Osteocyte (in vitro differentiated cells): ENCODE results near the gene NHS. TPM values are rescaled to one million over a fixed set of nuclear protein-coding genes. Genes with fewer than 3 reads are reported as not detected.

Experiments
- DNase-seq: peaks from one replicate; pipeline ENCODE4 v3.0.0; 2021; ENCODE audit warnings: mixed read lengths; ENCODE audit not compliant: unreplicated experiment; ENCODE audit errors: extremely low spot score
- H3K27ac Mint-ChIP-seq: one replicate; pipeline ENCODE4 v1.8.0; 2021; ENCODE audit warnings: mild to moderate bottlenecking, mixed read lengths; ENCODE audit not compliant: unreplicated experiment
- H3K27me3 Mint-ChIP-seq: one replicate; pipeline ENCODE4 v1.8.0; 2021; ENCODE audit warnings: mixed read lengths; ENCODE audit not compliant: unreplicated experiment
- H3K36me3 Mint-ChIP-seq: one replicate; pipeline ENCODE4 v1.8.0; 2021; ENCODE audit warnings: mixed read lengths; ENCODE audit not compliant: unreplicated experiment
- H3K4me1 Mint-ChIP-seq: one replicate; pipeline ENCODE4 v1.8.0; 2021; ENCODE audit warnings: mixed read lengths; ENCODE audit not compliant: unreplicated experiment
- H3K4me3 Mint-ChIP-seq: one replicate; pipeline ENCODE4 v1.8.0; 2021; ENCODE audit warnings: mild to moderate bottlenecking, moderate library complexity, mixed read lengths; ENCODE audit not compliant: unreplicated experiment
- H3K9me3 Mint-ChIP-seq: one replicate; pipeline ENCODE4 v1.8.0; 2021; ENCODE audit warnings: mixed read lengths; ENCODE audit not compliant: unreplicated experiment
- CTCF ChIP-seq: fragments of 200-600 bp; sonication (generic); IDR thresholded peaks from 2 replicates; pipeline ENCODE4 v1.5.0; 2021; ENCODE audit warnings: antibody characterized with exemption, mild to moderate bottlenecking, moderate library complexity
- total RNA-seq: library from RNA; stranded (reverse); gene quantifications from 2 replicates; pipeline ENCODE4 v1.2.1, GENCODE V29; 2021

The NHS gene
- total RNA-seq, 1 donor from 2014 or later = 4.3 TPM

- Mint-ChIP-seq H3K27ac (no peak overlapping the region), H3K4me3 (no peak overlapping the region), H3K4me1 (peaks cover 22% of the 10 kb centered on the region), H3K9me3 (no peaks in the 10 kb centered on the region), H3K27me3 (no peaks in the 10 kb centered on the region), H3K36me3 (no peaks in the 10 kb centered on the region)
- DNase-seq = no peak
- TF ChIP-seq CTCF = no peak
Measured at GRCh38 chrX:17634542-17635207, 259.7 kb downstream of the NHS start.

GRCh38 chrX:17635231-17635630 lies 260.2 kb downstream of the NHS start:
- TF ChIP-seq CTCF = no peak
- H3K27ac Mint-ChIP-seq = no peak overlapping the region
- H3K4me3 Mint-ChIP-seq = peak overlapping the region; percentile 30

GRCh38 chrX:17637235-17637634 lies 262.2 kb downstream of the NHS start:
- Mint-ChIP-seq H3K4me1 (peaks cover 22% of the 10 kb centered on the region), H3K27me3 (no peaks in the 10 kb centered on the region), H3K9me3 (no peaks in the 10 kb centered on the region), H3K4me3 (no peak overlapping the region), H3K27ac (no peak overlapping the region), H3K36me3 (no peaks in the 10 kb centered on the region)
- DNase-seq = no peak
- TF ChIP-seq CTCF = no peak

More at GRCh38 chrX:17635231-17635630, 260.2 kb downstream of the NHS start:
- Mint-ChIP-seq H3K9me3 (no peaks in the 10 kb centered on the region), H3K27me3 (no peaks in the 10 kb centered on the region), H3K36me3 (no peaks in the 10 kb centered on the region), H3K4me1 (peaks cover 22% of the 10 kb centered on the region)
- DNase-seq = peak; percentile 88

- Mint-ChIP-seq H3K9me3 (no peaks in the 10 kb centered on the region), H3K4me1 (peaks cover 11% of the 10 kb centered on the region), H3K27me3 (no peaks in the 10 kb centered on the region), H3K36me3 (no peaks in the 10 kb centered on the region), H3K27ac (no peak overlapping the region), H3K4me3 (no peak overlapping the region)
- TF ChIP-seq CTCF = no peak
- DNase-seq = no peak
Measured at GRCh38 chrX:17638731-17639130, 263.7 kb downstream of the NHS start.

GRCh38 chrX:17642891-17643290 lies 267.9 kb downstream of the NHS start:
- peaks cover 7% of the 10 kb centered on the region for H3K4me1 Mint-ChIP-seq

More at GRCh38 chrX:17642891-17643290, 267.9 kb downstream of the NHS start:
- peaks cover 4% of the 10 kb centered on the region for H3K9me3 Mint-ChIP-seq
- H3K4me3 Mint-ChIP-seq = no peak overlapping the region
- TF ChIP-seq CTCF = no peak
- H3K27me3 Mint-ChIP-seq = no peaks in the 10 kb centered on the region
- no peak for DNase-seq
- no peaks in the 10 kb centered on the region for H3K36me3 Mint-ChIP-seq
- no peak overlapping the region for H3K27ac Mint-ChIP-seq
